ENCODE data around the gene ACAA1.
"Not testable (repeated sequence)": the region's sequence is repeated elsewhere in the genome, so short reads cannot be mapped to it uniquely, and the experiment has no call there.

The ACAA1 gene

DNA sequence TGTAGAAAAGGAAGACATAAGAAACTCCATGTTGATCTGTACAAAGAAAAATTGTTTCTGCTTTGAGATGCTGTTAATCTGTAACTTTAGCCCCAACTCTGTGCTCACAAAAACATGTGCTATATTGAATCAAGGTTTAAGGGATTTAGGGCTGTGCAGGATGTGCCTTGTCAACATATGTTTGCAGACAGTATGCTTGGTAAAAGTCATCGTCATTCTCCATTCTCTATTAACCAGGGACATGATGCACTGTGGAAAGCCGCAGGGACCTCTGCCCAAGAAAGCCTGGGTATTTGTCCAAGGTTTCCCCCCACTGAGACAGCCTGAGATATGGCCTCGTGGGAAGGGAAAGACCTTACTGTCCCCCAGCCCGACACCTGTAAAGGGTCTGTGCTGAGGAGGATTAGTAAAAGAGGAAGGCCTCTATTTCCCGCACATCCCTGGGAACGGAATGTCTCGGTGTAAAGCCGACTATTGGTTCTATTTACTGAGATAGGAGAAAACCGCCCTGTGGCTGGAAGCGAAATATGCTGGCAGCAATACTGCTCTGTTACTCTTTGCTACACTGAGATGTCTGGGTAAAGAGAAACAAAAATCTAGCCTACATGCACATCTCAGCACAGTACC, 2.3 kb downstream of the ACAA1 start:
- DNase-seq (ENCODE audit: low spot score) = not testable (repeated sequence)

GRCh38 chr3:38133557-38134405, 3.1 kb downstream of the ACAA1 start:
- peak; percentile 73 for DNase-seq (ENCODE audit: low spot score)

DNA sequence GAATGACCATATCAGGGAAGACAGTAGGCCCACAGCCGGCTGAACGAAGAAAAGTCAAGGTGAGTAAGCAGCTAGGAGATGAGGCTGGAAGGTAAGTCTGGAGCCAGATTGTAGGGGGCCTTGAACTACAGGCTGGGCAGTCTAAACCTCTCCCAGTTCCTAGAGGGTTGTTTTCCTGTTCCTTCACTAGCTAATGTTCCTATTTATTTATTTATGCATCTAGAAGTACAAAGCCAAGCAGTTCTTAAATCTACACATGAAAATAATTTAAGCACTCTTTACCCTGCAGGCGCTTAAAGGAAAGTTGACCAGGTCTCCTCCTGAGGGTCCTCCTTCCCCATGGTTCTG, 3.7 kb downstream of the ACAA1 start:
- no peak for DNase-seq (ENCODE audit: low spot score)

- no peak for DNase-seq (ENCODE audit: low spot score)
Measured at GRCh38 chr3:38131621-38132369, 5.1 kb downstream of the ACAA1 start.

DNA sequence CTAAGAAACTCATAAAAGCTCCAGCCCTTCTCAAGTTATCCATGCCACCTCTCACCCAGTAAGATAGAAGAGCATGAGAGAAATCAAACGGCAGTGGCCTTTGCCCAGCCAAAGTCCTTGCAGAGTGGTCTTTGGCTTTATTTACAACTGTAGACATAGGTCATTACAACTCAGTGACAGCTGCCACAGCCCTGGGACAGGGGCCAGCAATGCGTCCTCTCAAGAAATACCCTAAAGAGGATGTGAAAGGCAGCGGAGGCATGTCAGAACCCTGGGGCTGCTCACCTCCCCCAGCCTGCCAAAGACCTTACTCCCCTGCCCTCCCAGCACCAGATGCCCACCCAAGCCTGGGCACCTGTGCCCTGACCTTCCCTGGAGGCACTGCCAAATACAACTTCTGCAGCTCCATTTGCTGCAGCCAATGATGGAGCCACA, 6.3 kb downstream of the ACAA1 start:
- no peak for DNase-seq (ENCODE audit: low spot score)

- no peak for DNase-seq (ENCODE audit: low spot score)
Measured at GRCh38 chr3:38129058-38129457, 7.9 kb downstream of the ACAA1 start.

- DNase-seq (ENCODE audit: low spot score) = no peak
Measured at GRCh38 chr3:38128303-38128655, 8.6 kb downstream of the ACAA1 start.

- peak; percentile 30 for DNase-seq (ENCODE audit: low spot score)
Measured at GRCh38 chr3:38127611-38128302, 9.2 kb downstream of the ACAA1 start.

- DNase-seq (ENCODE audit: low spot score) = no peak
Measured at GRCh38 chr3:38126121-38126892, 10.6 kb downstream of the ACAA1 start.

DNA sequence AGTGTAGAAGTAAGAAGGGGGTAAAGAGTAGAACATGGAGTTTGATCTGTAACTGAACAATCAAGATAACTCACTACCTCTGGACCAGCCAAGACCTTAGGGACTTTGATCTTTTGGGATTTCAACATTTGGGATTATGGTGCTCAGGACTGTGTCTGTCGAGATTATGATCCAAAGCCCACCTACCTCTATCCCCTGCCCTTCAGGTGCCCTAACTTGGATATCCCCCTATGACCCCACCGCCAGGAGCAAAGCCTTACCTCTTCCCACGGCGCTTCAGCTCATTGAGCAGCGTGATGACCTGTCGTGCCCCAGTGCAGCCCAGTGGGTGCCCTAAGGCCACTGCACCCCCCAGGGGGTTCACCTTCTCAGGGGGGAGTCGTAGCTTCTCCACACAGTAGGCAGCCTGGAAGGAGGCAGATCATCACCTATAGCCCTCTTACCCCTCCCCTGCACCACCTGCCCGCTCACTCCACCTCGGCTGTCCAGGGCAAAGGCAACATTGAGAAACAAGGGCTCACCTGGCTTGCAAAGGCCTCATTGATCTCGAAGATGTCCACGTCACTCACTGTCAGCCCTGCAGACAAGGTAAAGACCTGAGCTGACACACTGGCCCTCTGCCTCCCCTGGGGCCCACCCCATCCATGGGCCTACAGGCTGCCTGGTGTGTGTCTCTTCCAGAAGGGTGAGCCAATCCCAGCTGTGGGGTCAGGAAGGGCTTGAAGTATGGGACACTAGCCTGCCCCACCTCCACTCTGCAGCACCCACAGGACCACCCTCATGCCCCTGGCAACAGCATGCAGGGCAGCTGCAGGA, 11.4 kb downstream of the ACAA1 start:
- DNase-seq (ENCODE audit: low spot score) = no peak

DNA sequence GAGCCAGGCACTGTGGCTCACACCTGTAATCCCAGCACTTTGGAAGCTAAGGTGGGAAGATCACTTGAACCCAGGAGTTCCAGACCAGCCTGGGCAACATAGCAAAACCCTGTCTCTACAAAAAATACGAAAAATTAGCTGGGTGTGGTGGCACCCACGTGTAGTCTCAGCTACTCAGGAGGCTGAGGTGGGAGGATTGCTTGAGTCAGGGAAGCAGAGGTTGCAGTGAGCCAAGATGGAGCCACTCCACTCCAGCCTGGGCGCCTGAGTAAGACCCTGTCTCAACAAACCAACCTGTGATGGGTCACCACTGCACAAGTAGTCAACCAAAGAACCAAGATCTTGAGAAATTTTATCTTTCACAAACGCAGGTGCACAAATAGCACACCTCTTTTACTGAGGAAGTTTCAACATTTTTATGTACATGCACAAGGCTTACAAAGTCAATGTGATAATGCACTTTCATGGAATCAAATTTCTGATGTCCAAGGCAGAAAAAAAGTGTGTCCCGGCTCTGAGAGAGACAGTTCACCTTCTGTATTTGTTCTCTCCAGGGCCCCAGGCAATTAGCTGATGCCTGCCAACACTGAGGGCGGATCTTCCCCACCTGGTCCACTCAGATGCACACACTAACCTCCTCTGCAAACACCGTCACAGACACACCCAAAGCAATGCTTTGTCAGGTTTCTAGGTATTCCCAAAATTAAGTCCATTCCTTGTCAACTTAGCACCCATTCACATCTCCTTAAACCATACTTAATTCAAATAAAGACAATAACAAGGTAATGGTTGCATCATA, 12.4 kb downstream of the ACAA1 start:
- DNase-seq (ENCODE audit: low spot score) = no peak

GRCh38 chr3:38122712-38123290, 14.1 kb downstream of the ACAA1 start:
- no peak for DNase-seq (ENCODE audit: low spot score)

DNA sequence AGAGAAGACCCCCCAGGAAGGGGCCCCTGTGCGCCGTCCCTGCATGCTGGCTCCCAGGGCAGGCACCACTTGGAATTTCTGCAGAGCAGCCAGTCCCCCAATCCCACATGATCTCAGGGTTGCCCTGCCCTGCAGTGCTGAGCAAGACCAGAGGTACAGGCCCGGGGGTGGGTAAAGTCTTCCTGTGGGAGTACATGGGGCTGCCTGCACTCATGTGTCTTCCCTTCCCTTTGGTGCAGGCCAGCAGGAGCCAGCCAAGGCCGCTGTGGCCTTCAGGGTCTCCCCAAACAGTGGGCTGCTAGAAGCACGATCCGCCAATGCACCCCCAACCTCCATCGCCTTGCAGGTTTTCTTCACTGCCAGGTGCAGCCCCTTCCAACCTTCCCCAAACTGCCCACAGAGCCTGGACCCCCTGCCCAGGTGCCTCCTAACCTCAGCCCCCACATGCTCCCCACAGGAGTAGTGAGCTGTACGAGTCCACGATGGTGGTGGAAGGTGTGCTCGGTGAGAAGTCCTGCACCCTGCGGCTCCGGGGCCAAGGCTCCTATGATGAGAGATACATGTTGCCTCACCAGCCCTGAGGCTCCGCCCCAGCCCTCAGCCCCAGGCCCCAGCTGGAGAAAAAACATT, 15.0 kb downstream of the ACAA1 start:
- DNase-seq (ENCODE audit: low spot score) = no peak

GRCh38 chr3:38121451-38121831, 15.5 kb downstream of the ACAA1 start:
- no peak for DNase-seq (ENCODE audit: low spot score)

GRCh38 chr3:38120693-38121450, 16.1 kb downstream of the ACAA1 start:
- DNase-seq (ENCODE audit: low spot score) = no peak

DNA sequence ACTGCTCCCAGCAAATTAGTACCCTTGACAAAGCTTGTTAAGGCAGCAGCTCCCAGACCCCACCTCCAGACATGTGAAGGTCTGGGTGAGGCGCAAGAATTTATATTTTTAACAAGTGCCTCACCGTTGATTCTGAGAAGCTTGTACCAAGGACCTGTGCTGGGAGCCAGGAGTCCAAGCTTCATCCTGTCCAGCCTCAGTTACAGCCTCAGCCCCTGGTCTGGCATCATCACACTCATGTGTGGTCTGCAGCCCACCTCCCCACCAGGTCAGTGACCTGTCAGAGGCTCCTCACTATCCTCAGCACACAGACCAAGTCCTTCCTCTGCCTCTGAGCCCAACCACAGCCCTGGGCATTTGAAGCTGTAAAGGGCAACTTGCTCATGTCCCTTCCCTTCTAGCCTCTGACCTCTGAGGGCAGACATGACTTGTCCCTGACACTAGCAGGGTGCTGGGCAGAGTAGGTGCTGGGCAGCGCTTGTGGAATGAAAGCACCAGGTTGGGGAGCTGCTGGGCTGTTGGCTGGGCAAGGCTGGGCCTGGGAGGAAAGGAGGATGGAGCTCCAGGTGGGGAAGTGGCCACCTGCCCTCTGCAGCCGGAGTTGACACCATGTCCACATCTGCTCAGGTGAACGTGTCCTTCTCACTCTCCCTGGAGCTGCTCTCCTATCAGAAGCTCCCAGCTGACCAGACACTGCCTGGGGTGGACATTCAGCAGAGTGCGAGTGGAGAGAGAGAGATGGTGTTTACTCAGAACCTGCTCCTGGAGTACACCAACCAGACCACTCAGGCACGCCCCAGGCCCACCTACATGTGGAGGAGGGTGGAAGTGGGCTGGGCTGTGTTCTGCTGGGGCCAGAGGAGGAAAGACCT, 16.9 kb downstream of the ACAA1 start:
- no peak for DNase-seq (ENCODE audit: low spot score)

DNA sequence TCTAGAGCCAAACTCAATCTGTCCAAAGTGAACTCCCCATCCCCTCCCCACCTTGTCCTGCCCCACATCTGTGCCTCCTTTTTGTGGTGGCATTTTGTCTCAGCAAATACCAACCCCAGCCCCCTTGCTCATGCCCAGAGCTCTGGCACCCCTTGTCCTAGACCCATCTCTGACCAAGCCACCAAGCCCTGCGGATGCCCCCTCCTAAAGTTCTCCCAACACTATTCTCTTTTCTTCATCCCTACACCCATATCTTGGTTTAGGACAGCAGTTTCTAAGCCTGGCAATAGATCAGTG, 17.7 kb downstream of the ACAA1 start:
- DNase-seq (ENCODE audit: low spot score) = no peak
